HTR-8/SVneo (cell line): ENCODE data around the gene WNT5B.

Experiments
- DNase-seq: peaks from one replicate; pipeline ENCODE4 v3.0.0; 2011; ENCODE audit warnings: low spot score, mixed read lengths; ENCODE audit not compliant: insufficient read length
- FAIRE-seq: peaks from 2 replicates; lab custom pipeline; 2011; peaks lifted over from hg19 to GRCh38; lab: Jason Lieb, UNC

WNT5B gene

GRCh38 chr12:1646569-1647284, 17.7 kb downstream of the WNT5B start:
- peak; percentile 76 for FAIRE-seq

GRCh38 chr12:1647285-1647669, 18.2 kb downstream of the WNT5B start:
- no peak for DNase-seq
- no peak for FAIRE-seq

More at GRCh38 chr12:1646569-1647284, 17.7 kb downstream of the WNT5B start:
- no peak for DNase-seq

- no peak for FAIRE-seq
- DNase-seq, result no peak
Observed at GRCh38 chr12:1650260-1650977, 21.4 kb downstream of the WNT5B start.

- DNase-seq (no peak), FAIRE-seq (peak; percentile 13)
Observed at GRCh38 chr12:1650978-1651361, 21.9 kb downstream of the WNT5B start.

- no peak for DNase-seq
- no peak for FAIRE-seq
Observed at GRCh38 chr12:1651946-1652345, 22.9 kb downstream of the WNT5B start.

- DNase-seq, result no peak
- FAIRE-seq, result no peak
Observed at GRCh38 chr12:1655225-1655788, 26.3 kb downstream of the WNT5B start.

GRCh38 chr12:1656902-1657301, 27.9 kb downstream of the WNT5B start:
- FAIRE-seq, result peak; percentile 92
- no peak for DNase-seq

- DNase-seq (no peak), FAIRE-seq (no peak)
Observed at GRCh38 chr12:1657688-1658087, 28.7 kb downstream of the WNT5B start.

- no peak for DNase-seq
Observed at GRCh38 chr12:1660304-1661187, 31.5 kb downstream of the WNT5B start.

GRCh38 chr12:1661553-1662335, 32.7 kb downstream of the WNT5B start:
- FAIRE-seq (peak; percentile 98), DNase-seq (peak; percentile 100)

More at GRCh38 chr12:1660304-1661187, 31.5 kb downstream of the WNT5B start:
- peak; percentile 84 for FAIRE-seq

GRCh38 chr12:1662761-1663439, 33.9 kb downstream of the WNT5B start:
- peak; percentile 26 for FAIRE-seq
- no peak for DNase-seq

GRCh38 chr12:1663440-1664132, 34.6 kb downstream of the WNT5B start:
- FAIRE-seq (peak; percentile 4), DNase-seq (no peak)

- DNase-seq, result no peak
- FAIRE-seq, result no peak
Observed at GRCh38 chr12:1665366-1665765, 36.3 kb downstream of the WNT5B start.

GRCh38 chr12:1666215-1666614, 37.2 kb downstream of the WNT5B start:
- DNase-seq, result no peak
- no peak for FAIRE-seq

- DNase-seq, result no peak
Observed at GRCh38 chr12:1666685-1667162, 37.7 kb downstream of the WNT5B start.

GRCh38 chr12:1668833-1669543, 40.0 kb downstream of the WNT5B start:
- DNase-seq, result no peak
- peak; percentile 59 for FAIRE-seq

More at GRCh38 chr12:1666685-1667162, 37.7 kb downstream of the WNT5B start:
- no peak for FAIRE-seq

- DNase-seq (no peak), FAIRE-seq (peak; percentile 16)
Observed at GRCh38 chr12:1670358-1671268, 41.6 kb downstream of the WNT5B start.
